Hepatocyte (in vitro differentiated cells): ENCODE results near the gene CHN2. TPM values are rescaled to one million over a fixed set of nuclear protein-coding genes. Genes with fewer than 3 reads are reported as not detected.

ENCODE experiments used
- DNase-seq: peaks from one replicate; pipeline ENCODE4 v3.0.0-alpha.2; 2016; ENCODE audit warnings: low spot score
- H2AFZ ChIP-seq: fragments of 200-600 bp; sonication (generic); 2 replicates; pipeline ENCODE4 v1.6.0; 2016; ENCODE audit warnings: antibody characterized with exemption, mild to moderate bottlenecking
- H3K27ac ChIP-seq: fragments of 200-600 bp; sonication (generic); 2 replicates; pipeline ENCODE4 v1.5.1; 2016; ENCODE audit warnings: mild to moderate bottlenecking
- H3K27me3 ChIP-seq: fragments of 200-600 bp; sonication (generic); 2 replicates; pipeline ENCODE4 v1.6.1; 2016
- H3K36me3 ChIP-seq: fragments of 200-600 bp; sonication (generic); replicated peaks from 2 replicates; pipeline ENCODE4 v1.5.1; 2016; ENCODE audit warnings: low read depth; ENCODE audit not compliant: insufficient read depth
- H3K4me1 ChIP-seq: fragments of 200-600 bp; sonication (generic); 2 replicates; pipeline ENCODE4 v1.5.1; 2016; ENCODE audit warnings: mild to moderate bottlenecking, moderate library complexity; ENCODE audit not compliant: insufficient read depth
- H3K4me2 ChIP-seq: fragments of 200-600 bp; sonication (generic); 2 replicates; pipeline ENCODE4 v1.6.0; 2016
- H3K4me3 ChIP-seq: fragments of 200-600 bp; sonication (generic); 2 replicates; pipeline ENCODE4 v1.5.1; 2016; ENCODE audit warnings: mild to moderate bottlenecking
- H3K79me2 ChIP-seq: fragments of 200-600 bp; sonication (generic); 2 replicates; pipeline ENCODE4 v1.6.0; 2017; ENCODE audit warnings: mild to moderate bottlenecking
- H3K9me2 ChIP-seq: fragments of 200-600 bp; sonication (generic); replicated peaks from 2 replicates; pipeline ENCODE4 v1.6.0; 2017; ENCODE audit warnings: mild to moderate bottlenecking; ENCODE audit not compliant: insufficient read depth
- H3K9me3 ChIP-seq: fragments of 200-600 bp; sonication (generic); 2 replicates; pipeline ENCODE4 v1.5.1; 2016; ENCODE audit warnings: low read depth, mild to moderate bottlenecking
- H4K20me1 ChIP-seq: fragments of 200-600 bp; sonication (generic); 2 replicates; pipeline ENCODE4 v1.6.0; 2016; ENCODE audit warnings: mild to moderate bottlenecking; ENCODE audit not compliant: insufficient read depth, poor library complexity, severe bottlenecking
- EZH2 ChIP-seq: fragments of 200-600 bp; sonication (generic); IDR thresholded peaks from 2 replicates; pipeline ENCODE4 v1.6.1; 2016; ENCODE audit warnings: antibody characterized with exemption, mild to moderate bottlenecking, borderline replicate concordance
- EZH2phosphoT487 ChIP-seq: fragments of 200-600 bp; sonication (generic); IDR thresholded peaks from one replicate; pipeline ENCODE4 v1.6.1; 2018; ENCODE audit warnings: antibody characterized with exemption, mild to moderate bottlenecking, low read depth, moderate library complexity; ENCODE audit not compliant: unreplicated experiment, severe bottlenecking
- WGBS: methylation state at CpG from one replicate; pipeline ENCODE4 v1.1.6; 2016; ENCODE audit warnings: low lambda C conversion rate; ENCODE audit errors: missing lambda C conversion rate; 5-methylcytosine and 5-hydroxymethylcytosine counted together
- polyA plus RNA-seq: library from polyadenylated mRNA; unstranded; fragments of >200 nt; fragmentation: Nextera tagmentation; extraction: Ambion mirVana; gene quantifications from 2 replicates; pipeline ENCODE4 v1.2.1, GENCODE V29; 2016
- total RNA-seq: library from RNA; depleted of rRNA; stranded (reverse); fragments of >200 nt; gene quantifications from 2 replicates; pipeline ENCODE4 v1.2.3, GENCODE V29; 2014
- TF ChIP-seq, protein P1 (sequence below): fragments of 200-600 bp; sonication (generic); IDR thresholded peaks from 2 replicates; pipeline ENCODE4 v1.5.1; 2016; ENCODE audit warnings: antibody characterized with exemption, mild to moderate bottlenecking; ENCODE audit not compliant: poor library complexity

Gene CHN2
- total and polyA plus RNA-seq, 2 experiments from 2014 or later: 8.7 to 12.3 TPM

GRCh38 chr7:29300026-29300480, 105.5 kb downstream of the CHN2 start:
- peaks cover 4% of the 10 kb centered on the region for H3K4me1 ChIP-seq
- DNase-seq: no peak
- 49% methylated on average over 4 of the region's 4 CpGs for WGBS
- no peaks in the 10 kb centered on the region for H3K9me3 ChIP-seq
- H3K27ac ChIP-seq: no peak overlapping the region
- no peak for TF ChIP-seq EZH2phosphoT487
- TF ChIP-seq, protein P1, sequence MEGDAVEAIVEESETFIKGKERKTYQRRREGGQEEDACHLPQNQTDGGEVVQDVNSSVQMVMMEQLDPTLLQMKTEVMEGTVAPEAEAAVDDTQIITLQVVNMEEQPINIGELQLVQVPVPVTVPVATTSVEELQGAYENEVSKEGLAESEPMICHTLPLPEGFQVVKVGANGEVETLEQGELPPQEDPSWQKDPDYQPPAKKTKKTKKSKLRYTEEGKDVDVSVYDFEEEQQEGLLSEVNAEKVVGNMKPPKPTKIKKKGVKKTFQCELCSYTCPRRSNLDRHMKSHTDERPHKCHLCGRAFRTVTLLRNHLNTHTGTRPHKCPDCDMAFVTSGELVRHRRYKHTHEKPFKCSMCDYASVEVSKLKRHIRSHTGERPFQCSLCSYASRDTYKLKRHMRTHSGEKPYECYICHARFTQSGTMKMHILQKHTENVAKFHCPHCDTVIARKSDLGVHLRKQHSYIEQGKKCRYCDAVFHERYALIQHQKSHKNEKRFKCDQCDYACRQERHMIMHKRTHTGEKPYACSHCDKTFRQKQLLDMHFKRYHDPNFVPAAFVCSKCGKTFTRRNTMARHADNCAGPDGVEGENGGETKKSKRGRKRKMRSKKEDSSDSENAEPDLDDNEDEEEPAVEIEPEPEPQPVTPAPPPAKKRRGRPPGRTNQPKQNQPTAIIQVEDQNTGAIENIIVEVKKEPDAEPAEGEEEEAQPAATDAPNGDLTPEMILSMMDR: no peak
- no peak for TF ChIP-seq EZH2
- no peak overlapping the region for H3K4me2 ChIP-seq
- no peak overlapping the region for H2AFZ ChIP-seq
- no peaks in the 10 kb centered on the region for H3K36me3 ChIP-seq
- H3K9me2 ChIP-seq: no peaks in the 10 kb centered on the region
- H4K20me1 ChIP-seq: no peaks in the 10 kb centered on the region
- no peaks in the 10 kb centered on the region for H3K79me2 ChIP-seq
- no peaks in the 10 kb centered on the region for H3K27me3 ChIP-seq
- no peak overlapping the region for H3K4me3 ChIP-seq

GRCh38 chr7:29300649-29301048, 106.1 kb downstream of the CHN2 start:
- WGBS: 58% methylated on average over 1 of the region's 1 CpG
- Histone ChIP-seq H4K20me1 (no peaks in the 10 kb centered on the region), H3K79me2 (no peaks in the 10 kb centered on the region), H2AFZ (no peak overlapping the region), H3K4me1 (peaks cover 4% of the 10 kb centered on the region), H3K9me3 (no peaks in the 10 kb centered on the region), H3K27me3 (no peaks in the 10 kb centered on the region), H3K36me3 (no peaks in the 10 kb centered on the region), H3K9me2 (no peaks in the 10 kb centered on the region), H3K4me3 (no peak overlapping the region), H3K4me2 (no peak overlapping the region), H3K27ac (no peak overlapping the region)
- TF ChIP-seq EZH2 (no peak), EZH2phosphoT487 (no peak)
- TF ChIP-seq, protein P1: no peak
- DNase-seq: no peak

- H3K4me2 ChIP-seq: no peak overlapping the region
- H4K20me1 ChIP-seq: no peaks in the 10 kb centered on the region
- no peak overlapping the region for H2AFZ ChIP-seq
- no peaks in the 10 kb centered on the region for H3K27me3 ChIP-seq
- no peak overlapping the region for H3K27ac ChIP-seq
- TF ChIP-seq EZH2: no peak
- TF ChIP-seq, protein P1: no peak
- TF ChIP-seq EZH2phosphoT487: no peak
- H3K4me3 ChIP-seq: no peak overlapping the region
- H3K79me2 ChIP-seq: no peaks in the 10 kb centered on the region
- peaks cover 4% of the 10 kb centered on the region for H3K4me1 ChIP-seq
- no peaks in the 10 kb centered on the region for H3K9me3 ChIP-seq
- WGBS: 91% methylated on average over 12 of the region's 12 CpGs
- H3K9me2 ChIP-seq: no peaks in the 10 kb centered on the region
- no peaks in the 10 kb centered on the region for H3K36me3 ChIP-seq
- DNase-seq: no peak
Observed at GRCh38 chr7:29302666-29303395, 108.3 kb downstream of the CHN2 start.
